MM.1S (cell line): Measurements from ENCODE around the gene LRMDA.

ENCODE experiments used
- CTCF ChIP-seq: fragments of 300-600 bp; sonication (generic); IDR thresholded peaks from 2 replicates; pipeline ENCODE4 v1.5.1; 2016; ENCODE audit warnings: antibody characterized with exemption, low read length, mixed read lengths
- EZH2 ChIP-seq: fragments of 300-600 bp; sonication (generic); optimal IDR thresholded peaks from 2 replicates; pipeline ENCODE3; 2017; ENCODE audit warnings: low read depth, mild to moderate bottlenecking, antibody characterized with exemption, low read length, mixed read lengths

GRCh38 chr10:75712242-75712880 lies 280.9 kb downstream of the LRMDA start:
- TF ChIP-seq CTCF = no peak
- no peak for TF ChIP-seq EZH2
